GM18511 (cell line): ENCODE data around the gene MRTFA.

ENCODE experiments used
- ATAC-seq: cut with Tn5 transposase; IDR thresholded peaks from one replicate; pipeline ENCODE4 v1.9.1; 2021; ENCODE audit warnings: mild to moderate bottlenecking, moderate library complexity; ENCODE audit not compliant: unreplicated experiment

The MRTFA gene

GRCh38 chr22:40433416-40434090, 203.0 kb downstream of the MRTFA start:
- no peak for ATAC-seq

DNA sequence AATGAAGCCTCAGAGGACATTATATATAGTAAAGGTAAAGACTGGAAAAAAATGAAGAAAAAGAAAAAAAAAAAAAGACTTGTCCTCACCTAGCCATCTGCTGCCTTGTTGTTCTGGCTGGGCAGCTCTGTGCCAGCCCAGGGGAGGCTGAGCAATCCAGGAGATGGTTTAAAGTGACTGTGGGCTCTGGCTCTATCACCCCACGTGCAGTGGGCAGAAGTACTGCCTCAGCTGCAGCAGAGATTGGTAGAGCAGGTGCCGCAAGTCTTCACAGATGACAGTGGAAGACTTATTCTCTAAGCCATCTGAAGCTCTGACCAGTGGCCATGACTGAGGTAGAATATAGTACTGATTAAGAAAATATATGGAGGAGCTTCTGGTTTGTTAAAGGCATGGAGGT, 203.9 kb downstream of the MRTFA start:
- ATAC-seq, result no peak

DNA sequence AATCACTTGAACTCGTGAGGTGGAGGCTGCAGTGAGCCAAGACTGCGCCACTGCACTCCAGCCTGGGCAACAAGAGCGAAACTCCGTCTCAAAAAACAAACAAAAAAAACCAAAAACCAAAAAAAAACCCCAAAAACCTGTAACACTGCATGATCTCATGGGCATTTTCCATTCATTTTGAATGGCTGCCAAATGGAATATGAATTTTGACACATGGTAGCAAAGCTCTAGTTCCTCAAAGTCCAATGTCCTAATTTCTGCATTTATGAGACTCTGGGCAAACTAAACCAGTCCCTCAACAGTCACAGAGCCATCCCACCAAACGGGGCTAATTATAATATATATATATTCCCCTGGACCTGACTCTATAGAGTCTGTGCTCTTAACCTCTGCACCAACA, 204.4 kb downstream of the MRTFA start:
- no peak for ATAC-seq

DNA sequence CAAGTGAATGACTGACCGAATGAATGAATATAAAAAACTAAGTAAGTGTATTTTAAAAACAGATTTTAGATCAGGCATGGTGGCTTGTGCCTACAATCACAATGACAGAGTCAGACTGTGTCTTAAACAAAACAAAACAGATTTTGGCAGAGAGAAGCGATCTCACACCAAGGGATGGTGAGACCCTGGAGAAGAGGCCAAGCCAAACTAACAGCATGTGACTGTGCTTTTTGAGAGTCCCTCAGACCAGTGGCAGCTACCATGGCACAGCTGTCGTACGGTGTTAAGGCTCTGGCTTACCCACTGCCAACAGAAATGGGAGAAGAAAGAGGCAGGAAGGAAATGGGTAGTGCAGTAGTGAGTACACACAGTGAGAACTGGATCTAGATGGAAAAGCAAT, 205.5 kb downstream of the MRTFA start:
- ATAC-seq, result no peak

GRCh38 chr22:40429481-40429880, 207.0 kb downstream of the MRTFA start:
- no peak for ATAC-seq

- no peak for ATAC-seq
Observed at GRCh38 chr22:40428796-40429195, 207.7 kb downstream of the MRTFA start.

DNA sequence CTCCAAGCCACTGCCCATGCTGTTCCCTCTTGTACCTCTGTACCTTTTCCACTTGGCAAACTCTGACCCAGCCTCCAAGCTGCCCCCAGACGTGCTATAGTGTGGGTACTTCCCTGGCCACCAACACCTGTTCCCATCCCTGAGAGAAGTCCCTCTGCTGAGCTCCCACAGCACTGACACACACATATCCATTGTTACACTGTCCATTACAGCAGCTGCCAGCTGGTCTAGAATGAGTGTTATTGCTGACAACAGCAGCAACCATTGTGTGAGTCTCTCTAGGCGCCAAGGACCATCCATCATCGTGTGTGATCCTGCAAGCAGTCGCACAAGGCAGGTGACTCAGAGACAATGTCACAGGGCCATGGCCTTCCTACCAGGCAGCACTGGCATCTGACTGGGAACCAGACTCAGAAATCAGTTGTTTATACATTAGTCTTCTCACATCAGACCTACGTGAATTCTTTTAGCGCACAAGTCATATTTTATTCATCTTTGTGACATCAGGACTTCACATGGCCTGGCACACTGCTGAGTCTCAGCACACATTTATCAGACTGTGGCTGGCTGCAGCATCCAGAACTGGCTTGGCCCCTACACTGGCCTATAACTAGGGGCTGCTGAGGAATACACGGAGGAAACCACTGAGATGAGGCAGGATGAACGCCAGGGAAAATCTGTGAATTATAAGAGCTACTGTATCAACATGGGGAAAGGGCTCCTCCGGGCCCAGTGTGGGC, 209.8 kb downstream of the MRTFA start:
- ATAC-seq, result no peak

GRCh38 chr22:40425082-40425481, 211.4 kb downstream of the MRTFA start:
- no peak for ATAC-seq

DNA sequence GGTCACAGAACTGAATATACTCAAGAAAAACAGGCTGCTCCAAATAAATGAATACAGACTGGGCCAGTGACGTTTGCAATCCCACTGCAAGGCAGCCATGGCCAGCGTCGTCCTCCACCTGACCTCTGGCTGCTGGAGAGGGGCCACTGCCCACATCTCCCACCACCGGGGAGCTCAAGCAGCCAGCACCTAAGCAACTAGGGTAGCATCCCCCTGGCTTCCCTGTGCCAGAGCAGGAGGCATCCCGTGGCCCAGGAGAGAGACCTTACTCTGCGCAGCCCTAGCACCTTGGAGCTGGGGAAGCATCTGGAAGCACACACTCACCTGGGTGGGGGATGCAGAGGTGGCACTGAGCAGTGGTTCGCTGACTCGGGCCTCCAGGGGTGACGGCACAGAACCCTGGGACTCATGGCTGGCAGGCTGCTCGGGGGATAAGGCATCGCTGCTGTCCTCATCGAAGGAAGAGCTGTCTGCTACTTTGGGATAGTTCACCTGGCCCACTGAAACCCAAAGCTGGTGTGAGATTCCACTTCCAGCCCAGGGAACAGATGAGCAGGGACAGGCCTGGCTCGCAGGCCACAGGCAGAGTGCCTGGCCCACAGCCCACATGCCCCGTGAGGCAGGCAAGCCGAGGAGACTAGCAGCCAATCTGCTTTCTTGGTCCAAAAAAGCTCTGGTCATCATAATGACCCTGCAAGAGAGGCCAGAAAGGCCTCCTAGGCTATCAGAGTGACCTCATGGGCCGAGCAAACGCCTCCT, 212.5 kb downstream of the MRTFA start:
- ATAC-seq, result no peak

DNA sequence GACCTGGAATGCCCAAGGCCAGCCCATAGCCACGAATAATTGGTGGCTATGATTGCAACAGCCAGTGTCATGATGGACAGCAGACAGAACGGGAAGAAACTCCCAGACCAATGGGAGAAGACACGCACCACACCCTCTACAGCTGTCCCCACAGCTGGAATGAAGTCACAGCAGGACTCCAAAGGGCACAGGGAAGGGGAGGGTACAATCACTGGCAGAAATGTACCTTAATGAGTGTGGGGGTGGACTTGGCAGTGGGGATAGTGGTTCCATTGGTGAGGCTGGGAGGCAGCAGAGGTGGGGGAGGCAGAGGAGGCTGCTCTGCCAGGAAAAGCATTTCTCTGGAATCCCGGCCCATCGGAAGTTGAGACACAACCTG, 213.2 kb downstream of the MRTFA start:
- no peak for ATAC-seq

DNA sequence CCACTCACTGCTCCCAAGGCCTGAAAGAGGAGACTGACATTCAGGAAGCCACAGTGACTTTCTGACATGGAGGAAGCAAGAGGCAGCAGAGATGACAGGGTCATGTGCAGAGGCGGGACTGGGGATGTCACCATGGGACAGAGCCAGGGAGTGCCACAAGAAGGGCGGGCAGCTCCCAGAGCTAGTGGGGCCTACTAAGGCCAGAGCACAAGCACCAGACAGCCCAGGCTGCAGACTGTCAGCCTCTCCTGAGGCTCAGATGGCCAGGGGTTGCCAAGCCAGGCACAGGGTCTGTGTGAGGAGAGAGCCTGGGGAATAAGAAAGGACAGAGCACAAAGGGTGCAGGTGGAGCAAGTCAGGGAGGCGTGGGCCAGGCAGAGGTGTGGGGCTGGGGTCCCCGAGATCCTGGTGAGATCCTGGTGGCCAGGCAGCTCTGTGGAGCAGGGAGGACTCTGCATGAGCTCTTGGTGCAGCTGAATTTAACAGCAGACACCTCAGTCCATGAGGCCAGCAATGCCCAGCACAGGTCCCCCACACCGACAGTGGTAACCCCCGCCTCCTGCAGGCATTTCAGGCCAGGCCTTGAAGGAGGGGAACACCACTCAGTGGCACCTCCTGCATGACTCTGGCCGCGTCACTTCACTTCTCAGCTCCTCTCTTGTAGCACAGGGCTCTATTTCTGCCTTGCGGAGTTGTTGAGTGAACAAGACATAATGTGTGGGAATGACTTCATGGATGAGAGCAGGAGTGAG, 213.8 kb downstream of the MRTFA start:
- no peak for ATAC-seq

DNA sequence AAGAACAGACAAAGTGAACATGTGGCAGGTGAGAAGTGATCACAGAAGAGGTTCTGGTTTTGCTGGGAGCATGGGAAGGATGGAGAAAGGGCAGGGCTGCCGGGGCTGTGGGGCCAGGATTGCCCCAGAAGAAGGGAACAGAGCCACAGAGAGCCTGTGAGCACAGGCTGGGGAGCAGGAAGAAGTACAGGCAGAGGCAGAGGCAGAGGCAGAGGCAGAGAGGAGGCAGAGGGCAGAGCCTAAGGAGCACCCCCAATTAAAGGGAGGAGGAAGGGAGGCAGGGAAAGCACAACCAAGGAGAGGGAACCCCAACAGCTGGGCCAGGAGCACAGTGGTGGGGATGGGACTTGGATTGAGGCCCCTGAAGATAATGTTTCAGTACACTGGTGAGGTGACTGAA, 214.6 kb downstream of the MRTFA start:
- no peak for ATAC-seq

DNA sequence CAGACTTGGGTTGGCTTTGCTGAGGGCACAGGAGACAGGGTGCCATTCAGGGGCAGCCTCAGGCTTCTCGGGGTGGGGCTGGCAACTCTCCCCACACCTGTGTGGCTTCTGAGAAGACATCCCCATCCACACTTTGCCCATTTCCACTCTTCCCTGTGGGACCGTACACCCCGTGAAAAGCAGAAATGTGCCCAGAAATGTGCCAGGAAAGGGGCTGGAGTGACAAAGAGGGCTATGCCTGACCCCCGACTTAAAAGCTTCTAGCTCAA, 215.5 kb downstream of the MRTFA start:
- no peak for ATAC-seq

GRCh38 chr22:40420341-40421081, 216.0 kb downstream of the MRTFA start:
- no peak for ATAC-seq

DNA sequence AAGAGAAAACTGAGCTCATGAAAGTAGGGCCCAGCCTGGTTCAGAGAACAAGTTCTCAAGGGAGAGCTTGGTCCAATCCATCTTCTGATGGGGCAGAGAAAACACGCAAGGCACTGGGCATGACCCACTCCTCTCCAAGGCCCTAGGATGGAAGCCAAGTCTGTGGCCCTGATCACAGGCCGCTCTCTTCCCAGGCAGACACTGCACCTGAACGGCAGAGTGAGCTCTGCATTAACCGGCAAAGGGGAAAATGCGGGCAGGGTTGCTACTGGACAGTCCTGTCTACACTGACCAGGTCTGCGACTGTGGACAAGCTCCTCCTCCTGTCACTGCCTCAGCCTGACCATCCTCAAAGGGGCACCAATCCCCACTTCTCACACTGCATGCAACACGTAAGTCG, 216.8 kb downstream of the MRTFA start:
- no peak for ATAC-seq

DNA sequence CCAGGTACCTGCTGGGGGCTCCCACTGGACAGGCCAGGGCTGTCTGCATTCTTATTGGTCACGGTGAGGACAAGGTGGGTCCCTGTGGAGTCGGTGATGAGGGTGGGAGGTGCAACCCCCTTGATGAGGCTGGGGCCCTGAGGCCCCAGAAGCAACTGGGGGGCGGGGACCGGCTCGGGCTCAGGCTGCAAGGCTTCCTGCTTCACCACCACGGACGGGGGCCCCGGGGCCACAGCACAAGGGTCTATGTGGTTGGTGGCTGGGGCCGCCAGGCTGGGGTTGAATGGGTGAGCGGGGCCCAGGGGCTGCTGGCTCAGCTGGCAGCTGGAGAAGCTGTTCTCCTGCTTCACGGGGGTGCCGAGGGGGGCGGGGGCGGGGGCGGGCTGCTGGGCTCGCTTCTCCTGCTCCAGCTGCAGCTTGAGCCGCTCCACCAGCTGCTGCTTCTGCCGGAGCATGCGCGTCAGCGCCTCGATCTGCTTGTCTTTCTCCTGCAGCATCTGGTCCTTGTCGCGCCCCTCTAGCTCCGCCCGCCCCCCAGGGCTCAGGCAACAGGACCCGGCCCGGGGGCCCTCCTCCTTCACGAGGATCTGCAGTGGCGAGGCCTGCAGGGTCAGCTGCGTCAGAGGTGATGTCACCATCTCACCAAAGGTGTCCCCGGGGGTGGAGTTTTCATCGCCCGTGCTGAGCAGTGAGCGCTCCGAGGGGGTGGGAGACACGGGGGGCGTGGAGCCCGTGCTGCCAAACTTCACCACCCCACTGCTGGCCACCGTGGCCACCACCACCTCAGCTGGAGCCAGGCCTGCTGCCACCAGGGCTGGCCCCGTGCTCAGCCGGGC, 217.9 kb downstream of the MRTFA start:
- no peak for ATAC-seq

DNA sequence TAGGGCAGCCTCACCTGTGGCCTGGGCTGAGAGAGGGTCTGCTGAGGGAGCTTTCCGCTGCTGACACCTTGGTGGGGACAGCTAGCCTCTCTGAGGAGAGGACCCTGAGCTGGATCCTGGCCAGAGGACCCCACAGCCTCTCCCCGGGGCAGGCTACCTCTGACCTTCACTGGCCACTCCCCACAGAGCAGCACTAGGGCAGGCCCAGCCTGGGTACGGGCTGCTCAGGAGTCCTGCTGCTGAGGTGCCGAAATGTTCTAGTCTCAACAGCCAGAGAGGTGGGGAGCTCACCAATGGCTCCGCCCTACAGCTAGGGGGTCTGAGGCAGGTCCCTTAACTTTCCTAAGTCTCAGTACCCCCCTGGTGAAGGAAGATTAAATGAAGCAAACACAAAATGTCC, 218.6 kb downstream of the MRTFA start:
- no peak for ATAC-seq

DNA sequence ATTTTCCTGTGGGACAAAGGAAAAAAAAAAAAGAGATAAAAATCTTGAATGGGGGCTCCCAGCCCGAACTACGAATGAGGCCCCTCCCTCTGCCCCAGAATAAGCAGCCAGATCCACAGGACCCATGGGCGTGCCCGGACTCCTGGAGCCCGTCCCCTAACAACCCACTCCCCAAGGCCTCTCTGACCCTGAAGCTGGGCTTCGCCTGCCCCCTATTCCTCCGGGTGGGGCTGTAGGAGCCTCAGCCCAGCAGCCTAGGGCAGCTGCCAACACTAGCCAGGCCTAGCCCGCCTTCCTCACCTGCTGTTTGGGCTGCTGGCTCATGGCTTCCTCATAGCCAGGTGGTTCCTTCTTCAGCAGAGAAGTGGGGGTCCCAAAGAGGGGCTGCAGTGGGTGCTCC, 219.5 kb downstream of the MRTFA start:
- ATAC-seq, result no peak

GRCh38 chr22:40416636-40417035, 219.9 kb downstream of the MRTFA start:
- ATAC-seq, result no peak

- ATAC-seq, result no peak
Observed at GRCh38 chr22:40416267-40416570, 220.3 kb downstream of the MRTFA start.
